K562 (cell line): Measurements from ENCODE around the gene C2CD2L. TPM values are rescaled to one million over a fixed set of nuclear protein-coding genes. Genes with fewer than 3 reads are reported as not detected.

Experiments used
- ATAC-seq: fragments of 200-7000 bp; cut with Tn5 transposase; 3 replicates; pipeline ENCODE4 v1.9.1; 2020; ENCODE audit warnings: moderate library complexity
- BruUV-seq: library from RNA; stranded (reverse); fragments of 400-500 nt; replicated peaks from 2 replicates; lab custom pipeline; 2021; lab: Mats Ljungman, UMichigan
- CTCF ChIA-PET: fragments of 300-600 bp; formaldehyde crosslinking; extraction: SDS; loops from one replicate; lab custom pipeline; 2021; ENCODE audit warnings: low intra/inter-chr PET ratio; lab: Yijun Ruan, JAX
- POLR2A ChIA-PET: fragments of 300-600, 350-650 bp; sonication (Branson Sonifier 250); formaldehyde crosslinking; extraction: SDS; loops from one replicate; lab custom pipeline; 2021; ENCODE audit warnings: antibody characterized with exemption, inconsistent platforms; lab: Yijun Ruan, JAX
- DNase-seq, 4 experiments: peaks; one replicate each; pipeline versions ENCODE4 v3.0.0 to v3.0.0-alpha.2; 2011 to 2018; ENCODE audit warnings: low spot score in 3 of 4, mixed read lengths in 3 of 4; ENCODE audit errors: extremely low read depth in 1 of 4
- FAIRE-seq: peaks from 2 replicates; lab custom pipeline; 2011; peaks lifted over from hg19 to GRCh38; lab: Jason Lieb, UNC
- H2AFZ ChIP-seq: 2 replicates; pipeline ENCODE4 v1.6.0; 2011; ENCODE audit warnings: low read depth, low read length, control low read depth, inconsistent platforms
- H3K27ac ChIP-seq: fragments of 200-600 bp; 3 replicates; pipeline ENCODE4 v1.8.0; 2011; ENCODE audit warnings: low read depth, mild to moderate bottlenecking, control low read depth, inconsistent platforms, low read length, moderate library complexity, mixed read lengths; ENCODE audit errors: extremely low read depth
- H3K27me3 ChIP-seq, 2 experiments: fragments of 300-600 bp in 1 of 2; 2 replicates in 1 of 2; 3 replicates in 1 of 2; pipeline versions ENCODE4 v1.6.0 to v1.8.0; 2011; ENCODE audit warnings: inconsistent platforms in 2 of 2, low read length in 2 of 2, mild to moderate bottlenecking in 1 of 2, mixed read lengths in 1 of 2, moderate library complexity in 1 of 2; ENCODE audit not compliant: control insufficient read depth in 2 of 2, insufficient read depth in 2 of 2
- H3K36me3 ChIP-seq: fragments of 300-600 bp; 3 replicates; pipeline ENCODE4 v1.8.0; 2011; ENCODE audit warnings: mild to moderate bottlenecking, low read length, inconsistent platforms; ENCODE audit not compliant: control insufficient read depth, insufficient read depth
- H3K4me1 ChIP-seq, 2 experiments: fragments of 200-600 bp in 1 of 2; replicated peaks in 1 of 2; 2 replicates in 1 of 2; 3 replicates in 1 of 2; pipeline versions ENCODE4 v1.5.1 to v1.8.0; 2011; ENCODE audit warnings: inconsistent platforms in 2 of 2, low read length in 2 of 2, mild to moderate bottlenecking in 1 of 2, mixed read lengths in 1 of 2, moderate library complexity in 1 of 2; ENCODE audit not compliant: control insufficient read depth in 2 of 2, insufficient read depth in 2 of 2
- H3K4me2 ChIP-seq: 2 replicates; pipeline ENCODE4 v1.6.1; 2011; ENCODE audit warnings: low read length, control low read depth, inconsistent platforms, mixed read lengths; ENCODE audit not compliant: insufficient read depth
- H3K4me3 ChIP-seq: fragments of 200-600 bp; sonication (generic), shearing (Covaris generic); 2 replicates; pipeline ENCODE4 v1.5.1; 2016; ENCODE audit warnings: control low read depth, inconsistent platforms
- H3K79me2 ChIP-seq: fragments of 200-600 bp; 3 replicates; pipeline ENCODE4 v1.8.0; 2011; ENCODE audit warnings: low read length, inconsistent platforms; ENCODE audit not compliant: control insufficient read depth, insufficient read depth
- H3K9ac ChIP-seq, 2 experiments: 2 replicates each; pipeline versions ENCODE4 v1.6.0 to v1.6.1; 2011; ENCODE audit warnings: low read depth in 2 of 2, low read length in 2 of 2, control low read depth in 1 of 2, inconsistent platforms in 1 of 2, mild to moderate bottlenecking in 1 of 2, mixed read lengths in 1 of 2; ENCODE audit not compliant: insufficient read depth in 1 of 2
- H3K9me1 ChIP-seq: one replicate; pipeline ENCODE4 v1.6.0; 2011; ENCODE audit warnings: inconsistent platforms, mild to moderate bottlenecking, low read length, moderate library complexity; ENCODE audit not compliant: control insufficient read depth, insufficient read depth
- H3K9me3 ChIP-seq: replicated peaks from 2 replicates; pipeline ENCODE4 v1.5.1; 2011; ENCODE audit warnings: low read depth, low read length, inconsistent platforms; ENCODE audit not compliant: control insufficient read depth, insufficient read depth
- H4K20me1 ChIP-seq: replicated peaks from 2 replicates; pipeline ENCODE4 v1.6.1; 2011; ENCODE audit warnings: low read length, inconsistent platforms, mixed read lengths; ENCODE audit not compliant: control insufficient read depth, insufficient read depth
- BCOR ChIP-seq: fragments of 450-650 bp; IDR thresholded peaks from 2 replicates; pipeline ENCODE4 v1.6.1; 2016
- EP300 ChIP-seq: IDR thresholded peaks from 2 replicates; pipeline ENCODE4 v1.6.1; 2012; ENCODE audit warnings: low read length, improper control_type of control experiment
- MCM7 ChIP-seq, 2 experiments: fragments of 450-650 bp; IDR thresholded peaks; 2 replicates each; pipeline ENCODE4 v1.6.1; 2016 to 2018
- NBN ChIP-seq: fragments of 450-650 bp; IDR thresholded peaks from 2 replicates; pipeline ENCODE4 v1.6.1; 2016; ENCODE audit warnings: low read depth, mild to moderate bottlenecking
- NCOA1 ChIP-seq: fragments of 450-650 bp; IDR thresholded peaks from 2 replicates; pipeline ENCODE4 v1.6.1; 2016; ENCODE audit warnings: low read depth
- NONO ChIP-seq, 2 experiments: fragments of 200-400 bp in 1 of 2; fragments of 450-650 bp in 1 of 2; formaldehyde crosslinking in 1 of 2; IDR thresholded peaks; 2 replicates each; pipeline ENCODE4 v1.6.1; 2017; ENCODE audit warnings: low read depth in 2 of 2, mild to moderate bottlenecking in 2 of 2, moderate library complexity in 2 of 2, low read length in 1 of 2
- NRF1 ChIP-seq, 2 experiments: fragments of 450-650 bp; IDR thresholded peaks in 1 of 2; conservative IDR thresholded peaks in 1 of 2; 2 replicates each; pipeline ENCODE4 v1.6.1; 2014; ENCODE audit warnings: mild to moderate bottlenecking in 2 of 2
- RCOR1 ChIP-seq, 2 experiments: IDR thresholded peaks; 2 replicates each; pipeline ENCODE4 v1.6.1; 2012; ENCODE audit warnings: low read depth in 2 of 2, low read length in 2 of 2, borderline replicate concordance in 1 of 2, improper control_type of control experiment in 1 of 2
- SMARCA4 ChIP-seq: fragments of 450-650 bp; IDR thresholded peaks from 2 replicates; pipeline ENCODE4 v1.6.1; 2016
- STAT5A ChIP-seq: IDR thresholded peaks from 2 replicates; pipeline ENCODE4 v1.6.1; 2012; ENCODE audit warnings: low read length, inconsistent platforms, borderline replicate concordance
- TRIM24 ChIP-seq, 2 experiments: fragments of 450-650 bp; IDR thresholded peaks; 2 replicates each; pipeline ENCODE4 v1.6.1; 2016
- ZMIZ1 ChIP-seq, 2 experiments: fragments of 150-350 bp in 1 of 2; IDR thresholded peaks; 2 replicates each; pipeline ENCODE4 v1.6.1; 2012 to 2016; ENCODE audit warnings: low read depth in 2 of 2, low read length in 2 of 2, mild to moderate bottlenecking in 1 of 2, moderate library complexity in 1 of 2
- ZNF282 ChIP-seq: sonication (generic); formaldehyde crosslinking; IDR thresholded peaks from 2 replicates; pipeline ENCODE4 v1.8.1; 2023; ENCODE audit warnings: missing genetic modification reagents
- ZNF449 ChIP-seq: fragments of 250-450 bp; sonication (Bioruptor Pico); IDR thresholded peaks from 2 replicates; pipeline ENCODE4 v1.8.0; 2022; ENCODE audit warnings: moderate library complexity, mild to moderate bottlenecking, inconsistent platforms
- WGBS: fragments of 100-300 bp; shearing (Covaris generic); methylation state at CpG from one replicate; pipeline ENCODE4 v1.1.6; 2016; ENCODE audit warnings: low coverage, mixed read lengths; ENCODE audit not compliant: insufficient coverage; ENCODE audit errors: missing lambda C conversion rate; 5-methylcytosine and 5-hydroxymethylcytosine counted together
- in situ Hi-C: fragments of 300-500 bp; cut with MboI; formaldehyde crosslinking; loops from 4 replicates; pipeline ENCODE4 v1.15.0; 2018; ENCODE audit warnings: inconsistent platforms, mixed read lengths
- intact Hi-C: fragments of 100-400 bp; cut with micrococcal nuclease; formaldehyde crosslinking; loops from 2 replicates; pipeline ENCODE4 v1.14.2; 2022
- polyA plus RNA-seq, 8 experiments: library from polyadenylated mRNA; depleted of rRNA in 4 of 8; stranded (reverse) in 5 of 8; unstranded in 3 of 8; fragments of >200 nt; fragmentation: Nextera tagmentation in 2 of 8; fragmentation: Illumina TruSeq in 1 of 8; extraction: Ambion mirVana in 2 of 8; extraction: Trizol in 1 of 8; gene quantifications; 2 replicates each; pipeline versions ENCODE4 v1.2.1 to v1.2.3, GENCODE V29; 2011 to 2014; ENCODE audit warnings: inconsistent platforms in 1 of 8, missing spikeins in 1 of 8
- total RNA-seq, 7 experiments: library from RNA; depleted of rRNA in 6 of 7; stranded (reverse); fragments of >200 nt in 6 of 7; fragmentation: Illumina TruSeq in 2 of 7; extraction: Trizol in 2 of 7; gene quantifications; 2 replicates each; pipeline versions ENCODE4 v1.2.1 to v1.2.3, GENCODE V29; 2011 to 2021; ENCODE audit warnings: low replicate concordance in 1 of 7
- TF ChIP-seq, protein P1 (sequence below), 2 experiments: fragments of 200-800 bp in 1 of 2; sonication (Bioruptor generic) in 1 of 2; sonication (generic) in 1 of 2; formaldehyde crosslinking in 1 of 2; IDR thresholded peaks in 1 of 2; conservative IDR thresholded peaks in 1 of 2; 2 replicates each; pipeline versions ENCODE4 v1.5.0 to v1.6.1; 2016 to 2020; ENCODE audit warnings: missing compliant biosample characterization in 1 of 2, missing genetic modification characterization in 1 of 2, missing genetic modification reagents in 1 of 2

Gene C2CD2L
- total and polyA plus RNA-seq, 9 of the 15 experiments (the other 6 are each of a cell fraction or from before 2014, with no cell fraction given), result 0.66 to 41.2 (median 14.8) TPM

DNA sequence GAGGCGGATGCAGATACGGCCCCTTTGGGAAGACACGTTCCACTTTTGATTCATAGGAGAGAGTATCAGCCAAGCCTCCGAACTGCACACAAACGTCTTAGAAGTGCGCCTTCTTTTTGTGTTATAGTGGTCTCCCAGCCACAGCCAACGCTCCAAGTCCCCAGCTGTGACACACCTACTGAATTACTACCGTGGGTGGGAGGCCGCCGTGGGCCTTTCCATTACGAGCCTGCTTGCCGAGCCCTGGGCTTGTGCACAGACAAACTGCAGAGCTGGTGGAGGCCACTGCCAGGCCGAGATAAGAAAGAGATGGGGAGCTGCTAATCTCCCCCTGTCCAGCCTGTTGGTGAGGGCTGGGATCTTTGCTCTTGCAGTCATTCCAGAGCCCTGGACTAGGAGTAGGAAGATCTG lies 21.7 kb upstream of the C2CD2L start:
- BruUV-seq, result TSS peak; percentile 79
- Histone ChIP-seq H3K4me1 (peaks cover 25 to 46% of the 10 kb centered on the region in 2 experiments; a peak in 4 of 5 replicates), H3K4me2 (peak overlapping the region; percentile 96), H3K27ac (peak overlapping the region; percentile 99), H3K79me2 (peaks cover 54% of the 10 kb centered on the region), H3K36me3 (peaks cover 48% of the 10 kb centered on the region), H2AFZ (peak overlapping the region; percentile 30; the same call in 1 of the 2 replicates), H3K27me3 (no peaks in the 10 kb centered on the region), H3K4me3 (peak overlapping the region; percentile 79), H3K9ac (peak overlapping the region; percentile 91 to 93), H4K20me1 (no peaks in the 10 kb centered on the region; the same call in 1 of the 2 replicates), H3K9me1 (no peaks in the 10 kb centered on the region), H3K9me3 (no peaks in the 10 kb centered on the region)
- ChIA-PET POLR2A (interaction anchor here (0.6 to 5.8 kb wide), 13 partner anchors 9 to 1258 kb away, joined by 3 to 61 read pairs (median 4); partner anchors contain the start of genes DPAGT1, HYOU1 and VPS11), CTCF (no interaction called here)
- ATAC-seq (peak; percentile 49), DNase-seq (peak; percentile 52 to 92 (median 68)), FAIRE-seq (peak; percentile 94)
- under 1% methylated on average over 13 of the region's 13 CpGs for WGBS
- in situ Hi-C loops (no loop called here), intact Hi-C loops (loop anchor here (2.0 to 5.0 kb wide), 2 partner anchors 19 to 68 kb away; partner anchors contain the start of genes RPS25, TRAPPC4 and VPS11)
- TF ChIP-seq, protein P1, sequence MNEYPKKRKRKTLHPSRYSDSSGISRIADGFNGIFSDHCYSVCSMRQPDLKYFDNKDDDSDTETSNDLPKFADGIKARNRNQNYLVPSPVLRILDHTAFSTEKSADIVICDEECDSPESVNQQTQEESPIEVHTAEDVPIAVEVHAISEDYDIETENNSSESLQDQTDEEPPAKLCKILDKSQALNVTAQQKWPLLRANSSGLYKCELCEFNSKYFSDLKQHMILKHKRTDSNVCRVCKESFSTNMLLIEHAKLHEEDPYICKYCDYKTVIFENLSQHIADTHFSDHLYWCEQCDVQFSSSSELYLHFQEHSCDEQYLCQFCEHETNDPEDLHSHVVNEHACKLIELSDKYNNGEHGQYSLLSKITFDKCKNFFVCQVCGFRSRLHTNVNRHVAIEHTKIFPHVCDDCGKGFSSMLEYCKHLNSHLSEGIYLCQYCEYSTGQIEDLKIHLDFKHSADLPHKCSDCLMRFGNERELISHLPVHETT (CRISPR knock-in tag; conservative IDR thresholded peaks at IDR 0.05 in 1 of 2, IDR thresholded peaks at IDR 0.05 in 1 of 2), result 0 out of 4 replicates have a peak, but pooled peaks of 1 of the 2 experiments have one; percentile 24
- TF ChIP-seq TRIM24 (IDR thresholded peaks at IDR 0.05), result peak; percentile 64 to 68; a peak in 3 of 4 replicates
- TF ChIP-seq MCM7 (IDR thresholded peaks at IDR 0.05), result no peak
- no peak for TF ChIP-seq ZNF282 (CRISPR knock-in tag)
- peak; percentile 93 for TF ChIP-seq EP300
- 0 out of 4 replicates have a peak, but pooled peaks of 1 of the 2 experiments have one; percentile 9 for TF ChIP-seq NRF1 (conservative IDR thresholded peaks at IDR 0.05 in 1 of 2, IDR thresholded peaks at IDR 0.05 in 1 of 2)
- peak; percentile 55; the same call in 1 of the 2 replicates for TF ChIP-seq BCOR
- peak; percentile 60; the same call in 1 of the 2 replicates for TF ChIP-seq NBN
- TF ChIP-seq STAT5A, result peak; percentile 88
- peak; percentile 90 for TF ChIP-seq SMARCA4
- TF ChIP-seq ZMIZ1 (IDR thresholded peaks at IDR 0.05; ENCODE audit: low read depth in 2 of 2, low read length in 2 of 2), result peak in 1 of 2 experiments; percentile 91; a peak in 2 of 4 replicates
- TF ChIP-seq NONO (IDR thresholded peaks at IDR 0.05; ENCODE audit: low read depth in 2 of 2, low read length in 1 of 2), result peak in 1 of 2 experiments; percentile 46; a peak in 1 of 4 replicates
- 0 out of 2 replicates have a peak, but pooled peaks have one; percentile 37 for TF ChIP-seq ZNF449 (CRISPR knock-in tag)
- TF ChIP-seq RCOR1 (IDR thresholded peaks at IDR 0.05; ENCODE audit: borderline replicate concordance in 1 of 2, low read depth in 2 of 2, low read length in 2 of 2), result peak in 1 of 2 experiments; percentile 82; a peak in 3 of 4 replicates
- peak; percentile 55; the same call in 1 of the 2 replicates for TF ChIP-seq NCOA1
